ENCODE data around the gene RSRC1.

- TF ChIP-seq EZH2 (IDR thresholded peaks at IDR 0.05; ENCODE audit: insufficient read depth, low read length) = no peak
- no peak for TF ChIP-seq CTCF (IDR thresholded peaks at IDR 0.05; ENCODE audit: insufficient read depth, low read depth, low read length)
These were observed 458.9 kb downstream of the RSRC1 start for GRCh38 chr3:158568784-158569183.

Data from astrocyte (in vitro differentiated cells and primary cell).